IPS DF 4.7 (cell line): ENCODE results near the gene GPR156.
"Not testable (repeated sequence)": the region's sequence is repeated elsewhere in the genome, so short reads cannot be mapped to it uniquely, and the experiment has no call there.

Source experiments
- DNase-seq: peaks from one replicate; pipeline ENCODE4 v3.0.0-alpha.2; 2013; ENCODE audit warnings: low spot score; ENCODE audit errors: extremely low read depth

Gene GPR156

DNA sequence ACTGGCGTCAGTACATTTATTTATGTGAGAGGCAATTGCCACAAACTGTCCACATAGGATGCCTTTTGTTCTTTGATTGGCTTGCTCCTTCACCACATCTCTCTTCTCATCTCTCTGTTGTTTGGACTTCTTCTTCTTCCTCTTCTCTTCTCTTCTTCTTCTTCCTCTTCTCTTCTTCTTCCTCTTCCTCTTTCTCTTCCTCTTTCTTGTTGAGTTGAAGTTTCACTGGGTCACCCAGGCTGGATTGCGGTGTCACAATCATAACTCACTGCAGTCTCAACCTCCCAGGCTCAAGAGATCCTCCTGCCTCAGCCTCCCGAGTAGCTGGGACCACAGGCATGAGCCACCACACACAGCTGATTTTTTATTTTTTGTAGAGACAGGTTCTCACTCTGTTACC, 123.1 kb downstream of the GPR156 start:
- DNase-seq = no peak

DNA sequence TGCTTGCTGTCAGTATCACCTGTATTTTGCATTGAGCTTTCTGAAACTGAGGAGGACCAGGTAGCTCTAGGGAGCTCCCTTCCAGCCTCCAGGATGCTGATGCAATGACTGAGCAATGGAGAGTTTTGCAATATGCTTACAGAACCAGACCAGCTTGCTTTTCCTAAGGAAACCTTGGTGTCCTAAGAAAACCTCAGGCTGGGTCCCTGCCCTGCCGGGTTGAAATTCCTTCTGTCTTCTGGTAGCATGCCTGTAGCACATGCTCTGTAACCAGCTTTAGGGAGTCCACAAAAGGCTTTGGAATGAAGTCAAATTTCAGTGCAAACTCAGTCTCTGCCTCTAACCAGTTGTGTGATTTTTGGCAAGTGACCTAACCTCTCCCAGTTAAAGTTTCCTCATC, 125.0 kb downstream of the GPR156 start:
- no peak for DNase-seq

DNA sequence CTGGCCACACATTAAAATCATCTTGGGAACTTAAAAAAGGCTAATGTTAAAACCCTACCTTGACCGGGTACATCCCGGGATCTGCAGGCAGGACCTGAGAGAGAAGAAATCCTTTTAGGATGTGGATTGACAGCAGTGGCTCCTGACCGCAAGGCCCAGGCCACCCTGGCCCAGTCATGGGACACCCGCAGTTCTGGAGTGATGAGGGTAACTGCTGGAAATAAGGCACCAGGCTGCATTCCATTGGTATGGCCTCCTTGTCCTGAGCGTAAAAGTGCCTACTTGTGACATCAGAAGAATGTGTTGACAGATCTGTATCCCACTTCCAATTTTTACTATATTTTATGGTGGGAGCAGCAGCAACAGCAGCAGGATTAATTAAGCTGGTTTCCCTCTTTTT, 127.3 kb downstream of the GPR156 start:
- DNase-seq = no peak

- DNase-seq = no peak
These were observed 127.9 kb downstream of the GPR156 start for GRCh38 chr3:120157113-120157512.

- DNase-seq = no peak
These were observed 128.3 kb downstream of the GPR156 start for GRCh38 chr3:120156699-120157098.

DNA sequence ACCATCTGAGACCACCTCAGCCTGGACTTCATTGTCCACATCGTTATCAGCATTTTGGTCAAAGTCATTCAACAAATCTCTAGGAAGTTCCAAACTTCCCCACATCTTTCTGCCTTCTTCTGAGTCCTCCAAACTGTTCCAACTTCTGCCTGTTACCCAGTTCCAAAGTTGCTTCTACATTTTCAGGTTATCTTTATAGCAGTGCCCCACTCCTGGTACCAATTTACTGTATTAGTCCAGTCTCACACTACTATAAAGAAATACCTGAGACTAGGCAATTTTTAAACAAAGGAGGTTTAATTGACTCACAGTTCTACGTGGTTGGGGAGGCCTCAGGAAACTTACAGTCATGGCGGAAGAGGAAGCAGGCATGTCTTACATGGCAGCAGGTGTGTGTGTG, 129.3 kb downstream of the GPR156 start:
- not testable (repeated sequence) for DNase-seq

DNA sequence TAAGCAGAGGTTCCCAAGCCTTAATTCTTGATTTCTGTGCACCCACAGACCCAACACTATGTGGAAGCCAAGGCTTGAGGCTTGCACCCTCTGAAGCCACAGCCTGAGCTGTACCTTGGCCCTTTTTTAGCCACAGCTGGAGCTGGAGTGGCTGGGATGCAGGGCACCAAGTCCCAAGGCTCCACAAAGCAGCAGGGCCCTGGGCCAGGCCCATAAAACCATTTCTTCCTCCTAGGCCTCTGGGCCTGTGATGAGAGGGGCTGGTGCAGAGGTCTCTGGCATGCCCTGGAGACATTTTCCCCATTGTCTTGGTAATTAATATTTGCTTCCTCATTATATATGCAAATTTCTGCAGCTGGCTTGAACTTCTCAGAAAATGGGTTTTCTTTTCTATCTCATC, 129.9 kb downstream of the GPR156 start:
- DNase-seq = no peak

GRCh38 chr3:120153294-120153693, 131.7 kb downstream of the GPR156 start:
- no peak for DNase-seq

GRCh38 chr3:120151791-120152190, 133.2 kb downstream of the GPR156 start:
- DNase-seq = no peak

- no peak for DNase-seq
These were observed 136.7 kb downstream of the GPR156 start for GRCh38 chr3:120148187-120148949.

GRCh38 chr3:120147072-120147871, 137.8 kb downstream of the GPR156 start:
- DNase-seq = no peak

GRCh38 chr3:120145542-120146285, 139.3 kb downstream of the GPR156 start:
- no peak for DNase-seq

GRCh38 chr3:120144267-120144666, 140.8 kb downstream of the GPR156 start:
- DNase-seq = no peak

DNA sequence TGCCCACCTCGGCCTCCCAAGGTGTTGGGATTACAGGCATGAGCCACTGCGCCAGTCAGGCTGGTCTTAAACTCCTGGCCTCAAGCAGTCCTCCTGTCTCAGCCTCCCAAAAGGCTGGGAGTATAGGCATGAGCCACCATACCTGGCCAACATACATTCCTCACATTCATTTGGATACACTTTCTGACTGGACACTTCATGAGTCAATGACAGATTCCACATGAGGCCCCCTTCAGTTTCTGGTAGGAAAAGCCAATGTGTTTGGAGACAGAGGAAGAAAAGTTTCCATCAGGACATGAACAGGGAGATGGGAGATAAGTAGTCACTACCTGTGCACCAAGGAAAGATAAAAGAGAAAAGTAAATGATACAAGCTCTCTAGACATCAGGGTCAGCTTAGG, 141.3 kb downstream of the GPR156 start:
- DNase-seq = no peak

DNA sequence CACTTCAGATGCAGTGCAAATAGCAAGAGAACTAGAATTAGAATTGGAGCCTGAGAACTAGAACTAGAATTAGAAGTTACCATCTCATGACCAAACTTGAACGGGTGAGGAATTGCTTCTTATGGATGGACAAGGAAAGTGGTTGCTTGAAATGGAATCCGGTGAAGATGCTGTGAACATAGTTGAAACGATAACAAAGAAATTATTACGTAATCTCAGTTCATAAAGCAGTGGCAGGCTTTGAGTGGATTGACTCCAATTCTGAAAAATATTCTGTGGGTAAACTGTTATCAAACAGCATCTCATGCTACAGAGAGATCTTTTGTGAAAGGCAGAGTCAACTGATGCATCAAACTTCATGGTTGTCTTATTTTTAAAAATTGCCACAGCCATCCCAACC, 142.8 kb downstream of the GPR156 start:
- no peak for DNase-seq

DNA sequence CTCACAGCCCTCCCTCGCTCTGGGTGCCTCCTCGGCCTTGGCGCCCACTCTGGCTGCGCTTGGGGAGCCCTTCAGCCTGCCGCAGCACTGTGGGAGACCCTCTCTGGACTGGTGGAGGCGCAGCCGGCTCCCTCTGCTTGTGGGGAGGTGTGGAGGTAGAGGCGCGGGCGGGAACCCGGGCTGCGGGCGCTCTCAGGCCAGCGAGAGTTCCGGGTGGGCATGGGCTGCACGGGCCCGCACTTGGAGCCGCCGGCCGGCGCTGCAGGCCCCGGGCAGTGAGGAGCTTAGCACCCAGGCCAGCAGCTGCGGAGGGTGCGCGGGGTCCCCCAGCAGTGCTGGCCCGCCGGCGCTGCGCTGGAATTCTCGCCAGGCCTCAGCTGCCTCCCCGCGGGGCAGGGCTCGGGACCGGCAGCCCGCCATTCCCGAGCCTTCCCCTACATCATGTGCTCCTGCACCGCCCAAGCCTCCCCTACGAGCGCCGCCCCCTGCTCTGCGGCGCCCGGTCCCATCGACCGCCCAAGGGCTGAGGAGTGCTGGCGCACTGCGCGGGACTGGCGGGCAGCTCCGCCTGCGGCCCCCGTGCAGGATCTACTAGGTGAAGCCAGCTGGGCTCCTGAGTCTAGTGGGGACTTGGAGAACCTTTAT, 144.8 kb downstream of the GPR156 start:
- no peak for DNase-seq

- DNase-seq = no peak
These were observed 145.9 kb downstream of the GPR156 start for GRCh38 chr3:120139140-120139539.

- DNase-seq = no peak
These were observed 147.5 kb downstream of the GPR156 start for GRCh38 chr3:120137548-120137947.

DNA sequence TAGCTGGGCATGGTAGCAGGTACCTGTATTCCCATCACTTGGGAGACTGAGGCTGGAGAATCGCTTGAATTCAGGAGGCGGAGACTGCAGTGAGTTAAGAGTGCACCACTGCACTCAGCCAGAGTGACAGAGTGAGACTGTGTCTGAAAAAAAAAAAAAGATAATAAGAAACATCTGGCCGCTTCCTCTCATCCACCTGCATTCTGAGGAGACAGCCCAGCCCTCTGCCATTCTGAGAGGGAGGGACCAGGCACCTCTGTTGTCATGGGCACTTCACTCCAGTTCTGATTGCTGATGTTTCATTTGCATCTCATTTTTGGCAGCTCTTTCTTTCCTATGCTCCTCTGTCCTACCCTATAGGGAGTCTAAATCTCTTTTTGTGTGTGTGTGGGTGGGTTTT, 154.4 kb downstream of the GPR156 start:
- no peak for DNase-seq

DNA sequence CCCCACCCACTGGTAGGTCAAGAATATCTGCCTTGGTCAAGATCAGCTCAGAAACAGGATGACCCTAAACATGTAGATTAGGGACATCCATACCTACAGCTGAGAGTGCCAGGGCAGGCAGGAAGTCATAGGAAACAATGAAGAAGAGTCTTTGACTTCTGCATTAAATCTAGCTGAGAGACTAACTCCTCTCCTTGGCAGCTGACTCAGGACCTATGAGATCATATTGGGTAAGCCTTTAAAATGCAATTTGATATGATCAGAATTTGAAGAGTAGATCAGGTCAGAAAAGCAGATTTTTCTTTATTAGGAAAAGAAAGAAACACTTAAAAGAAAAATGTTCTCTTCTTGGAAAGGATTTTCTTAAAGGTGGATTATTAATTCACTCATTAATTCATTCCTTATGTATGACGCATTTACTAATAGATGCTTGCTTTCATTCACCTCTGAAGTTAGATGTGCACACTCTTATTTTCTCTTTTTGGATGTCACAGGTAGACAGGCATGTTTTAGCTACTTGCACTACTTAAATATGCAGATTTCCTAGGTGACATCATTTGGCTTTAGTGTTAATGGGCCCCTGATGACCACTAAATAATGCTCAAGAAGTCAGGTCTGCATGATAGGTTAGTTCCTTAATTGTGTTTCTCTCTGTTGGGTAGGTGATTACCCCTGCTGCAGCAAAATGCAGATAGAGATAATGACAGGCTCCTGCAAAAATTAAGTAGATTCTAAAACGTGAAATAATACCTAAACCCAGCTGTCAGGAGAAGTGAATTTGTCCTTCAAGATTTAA, 155.1 kb downstream of the GPR156 start:
- no peak for DNase-seq

DNA sequence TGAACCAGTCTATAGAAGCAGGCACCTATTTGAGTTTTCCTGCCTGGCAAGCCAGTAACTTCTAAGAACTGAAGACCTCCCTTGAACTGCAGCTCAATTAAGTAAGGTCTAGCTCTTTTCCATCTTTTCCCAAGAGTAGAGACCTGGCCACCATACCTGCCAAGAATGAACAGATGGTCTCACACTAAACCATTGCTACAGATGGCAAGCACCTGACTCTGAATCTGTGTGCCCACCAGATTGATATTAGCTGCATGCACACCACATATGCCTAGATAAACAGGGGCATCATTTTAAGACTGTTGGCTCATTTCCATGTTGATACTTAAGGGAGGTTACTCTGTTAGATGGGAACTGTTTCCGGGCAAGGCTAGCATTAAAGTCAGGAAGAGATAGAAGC, 156.0 kb downstream of the GPR156 start:
- no peak for DNase-seq
